ENCODE results near the gene HBB. TPM values are rescaled to one million over a fixed set of nuclear protein-coding genes. Genes with fewer than 3 reads are reported as not detected.

HBB gene
- polyA plus RNA-seq, 2 of the 4 experiments (the other 2 are of a cell fraction), result not detected

DNA sequence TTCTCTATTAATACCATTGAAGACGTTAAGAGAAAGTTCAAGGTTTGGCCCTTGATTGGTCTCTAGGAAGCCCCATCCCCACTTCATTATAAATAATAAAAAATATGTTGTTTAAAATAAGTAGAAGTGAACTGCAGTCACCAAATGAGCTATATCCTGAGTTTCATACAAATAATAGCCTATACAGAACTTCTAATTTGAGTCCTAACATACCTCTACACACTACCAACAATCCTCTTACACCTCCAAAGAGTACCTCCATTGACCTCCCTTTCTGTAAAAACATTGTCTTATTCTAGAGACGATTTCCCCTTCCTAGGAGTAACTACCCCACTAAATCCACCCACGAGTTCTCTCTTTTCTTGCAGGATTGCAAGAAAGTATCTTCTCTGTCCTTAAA lies 14.6 kb upstream of the HBB start:
- Histone ChIP-seq H3K4me2 (no peak overlapping the region), H3K4me1 (no peaks in the 10 kb centered on the region), H3K27ac (no peak overlapping the region), H3K9me3 (no peaks in the 10 kb centered on the region), H3K4me3 (no peak overlapping the region)
- ChIA-PET CTCF (interaction anchor here (1.0 to 1.5 kb wide), 2 partner anchors 9 to 39 kb away, joined by 3 to 4 read pairs; no protein-coding TSS in a partner anchor), POLR2A (no interaction called here)
- TF ChIP-seq GATA3 (IDR thresholded peaks at IDR 0.05; ENCODE audit: borderline replicate concordance) (no peak), KDM1A (IDR thresholded peaks at IDR 0.05; ENCODE audit: low read depth) (no peak), HOXA7 (CRISPR knock-in tag; IDR thresholded peaks at IDR 0.05) (no peak), FOSL2 (IDR thresholded peaks at IDR 0.05) (no peak), FOSL2 (CRISPR knock-in tag; IDR thresholded peaks at IDR 0.05) (no peak), HEYL (CRISPR knock-in tag; IDR thresholded peaks at IDR 0.05) (no peak), MAFK (IDR thresholded peaks at IDR 0.05; ENCODE audit: partially characterized antibody) (no peak), NR3C1 (IDR thresholded peaks at IDR 0.05) (no peak), TP53 (CRISPR knock-in tag; IDR thresholded peaks at IDR 0.05) (no peak), HMGXB4 (CRISPR knock-in tag; IDR thresholded peaks at IDR 0.05; ENCODE audit: borderline replicate concordance) (no peak), HES2 (IDR thresholded peaks at IDR 0.05) (no peak), SREBF2 (IDR thresholded peaks at IDR 0.05) (no peak)
- DNase-seq (ENCODE audit: low read depth in 1 of 2, low spot score in 1 of 2) (no peak), ATAC-seq (no peak), FAIRE-seq (no peak)
- 11% methylated on average over 3 of the region's 3 CpGs for WGBS (ENCODE audit: missing lambda C conversion rate)

DNA sequence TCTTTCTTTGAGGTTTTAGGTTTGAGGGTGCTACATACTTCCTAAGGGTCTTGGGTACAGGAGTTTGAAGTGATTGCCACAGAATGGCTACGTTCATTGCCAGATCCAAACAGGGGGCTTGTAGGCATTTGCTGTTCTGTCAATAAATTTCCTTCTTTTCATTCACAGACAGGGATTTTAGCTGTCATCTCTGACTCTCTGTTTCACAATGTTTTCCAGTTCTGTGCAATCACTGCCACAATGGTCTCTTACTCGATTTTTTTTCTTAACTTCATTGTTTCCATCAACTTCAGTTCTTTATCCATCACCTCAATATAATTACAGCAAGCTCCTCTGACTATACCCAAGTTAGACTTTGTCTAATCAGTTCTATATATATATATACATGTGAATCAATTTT lies 13.6 kb upstream of the HBB start:
- ATAC-seq (no peak), DNase-seq (ENCODE audit: low read depth in 1 of 2, low spot score in 1 of 2) (no peak), FAIRE-seq (no peak)
- Histone ChIP-seq H3K4me1 (no peaks in the 10 kb centered on the region), H3K27ac (no peak overlapping the region), H3K4me3 (no peak overlapping the region), H3K9me3 (no peaks in the 10 kb centered on the region), H3K4me2 (no peak overlapping the region)
- no peak for TF ChIP-seq POLR2A (IDR thresholded peaks at IDR 0.05; ENCODE audit: low read length)
- no peak for TF ChIP-seq EHF (CRISPR knock-in tag; IDR thresholded peaks at IDR 0.05)
- no peak for TF ChIP-seq CBX2 (IDR thresholded peaks at IDR 0.05; ENCODE audit: borderline replicate concordance, low read depth)
- no peak for TF ChIP-seq FOSB (CRISPR knock-in tag; IDR thresholded peaks at IDR 0.05)
- TF ChIP-seq RCOR1 (IDR thresholded peaks at IDR 0.05; ENCODE audit: low read depth, low read length), result no peak
- TF ChIP-seq ZFP36 (IDR thresholded peaks at IDR 0.05; ENCODE audit: borderline replicate concordance, partially characterized antibody), result no peak
- TF ChIP-seq EP300 (IDR thresholded peaks at IDR 0.05), result no peak
- no peak for TF ChIP-seq ZC3H11A (IDR thresholded peaks at IDR 0.05)
- no peak for TF ChIP-seq PHF8 (IDR thresholded peaks at IDR 0.05; ENCODE audit: borderline replicate concordance, low read depth)
- no peak for TF ChIP-seq BCL3 (IDR thresholded peaks at IDR 0.05)
- TF ChIP-seq JUNB (IDR thresholded peaks at IDR 0.05), result no peak
- ChIA-PET POLR2A (no interaction called here), CTCF (interaction anchor here (1.5 kb wide), 1 partner anchor 40 kb away, joined by 4 read pairs; no protein-coding TSS in a partner anchor)
- whole genome bisulfite sequencing (ENCODE audit: missing lambda C conversion rate), result 5% methylated on average over 2 of the region's 2 CpGs

DNA sequence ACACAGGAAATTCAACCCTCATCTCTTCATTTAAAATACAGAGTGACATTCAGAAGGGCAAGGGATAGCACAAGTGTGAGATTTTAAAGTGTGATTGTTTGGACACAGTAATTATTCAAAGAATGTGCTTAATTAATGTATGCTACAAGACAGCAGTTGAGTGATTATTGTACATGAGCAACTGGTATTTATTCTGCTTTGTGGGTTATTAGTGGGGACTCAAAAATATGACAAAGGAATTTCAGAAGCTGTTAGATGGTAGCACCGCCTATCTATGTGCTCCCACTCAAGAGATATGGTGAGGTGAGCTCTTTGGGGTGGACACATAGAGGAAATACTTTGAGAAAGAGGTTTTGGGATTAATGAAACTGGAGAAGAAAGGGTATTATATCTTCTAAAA lies 13.2 kb upstream of the HBB start:
- no peak for DNase-seq (ENCODE audit: low read depth in 1 of 2, low spot score in 1 of 2)
- Histone ChIP-seq H3K27ac (no peak overlapping the region), H3K4me1 (no peaks in the 10 kb centered on the region), H3K4me3 (no peak overlapping the region), H3K4me2 (no peak overlapping the region), H3K9me3 (no peaks in the 10 kb centered on the region)
- ChIA-PET POLR2A (no interaction called here), CTCF (no interaction called here)
- no peak for TF ChIP-seq RAD21 (conservative IDR thresholded peaks at IDR 0.05 in 1 of 2, IDR thresholded peaks at IDR 0.05 in 1 of 2)
- no peak for TF ChIP-seq FOSL2 (IDR thresholded peaks at IDR 0.05)
- TF ChIP-seq FOSL2 (CRISPR knock-in tag; IDR thresholded peaks at IDR 0.05), result no peak
- TF ChIP-seq CBX8 (IDR thresholded peaks at IDR 0.05), result no peak
- no peak for FAIRE-seq
- ATAC-seq, result no peak
- WGBS (ENCODE audit: missing lambda C conversion rate), result 19% methylated on average over 1 of the region's 1 CpG

Data from A549 (cell line).